ENCODE measurements around the gene SLC9C1.

Gene SLC9C1

GRCh38 chr3:112333002-112333380 lies 39.0 kb upstream of the SLC9C1 start, which contains the start of gene CD200:
CD200 (plus strand) TSS chr3:112333156; CDS start chr3:112333213, 57 bp downstream.
- WGBS, 2 experiments: 0% methylated on average over 28 of the region's 28 CpGs
- Histone ChIP-seq H3K4me1 (ENCODE audit: control insufficient read depth, insufficient read depth, low read length) (peaks cover 5% of the 10 kb centered on the region), H3K9me3 (ENCODE audit: control insufficient read depth, low read length) (no peaks in the 10 kb centered on the region), H3K36me3 (ENCODE audit: control insufficient read depth, insufficient read depth, low read length) (no peaks in the 10 kb centered on the region), H3K27ac (ENCODE audit: insufficient read depth, low read depth, low read length, poor library complexity, severe bottlenecking) (peak within 1 kb of the TSS; percentile 92), H3K4me3 (ENCODE audit: insufficient read depth, low read depth, low read length) (peak within 1 kb of the TSS; percentile 88), H3K27me3 (ENCODE audit: control insufficient read depth, insufficient read depth, low read length, poor library complexity, severe bottlenecking) (no peaks in the 10 kb centered on the region)

- Histone ChIP-seq H3K4me3 (ENCODE audit: insufficient read depth, low read depth, low read length) (no peak overlapping the region), H3K9me3 (ENCODE audit: control insufficient read depth, low read length) (no peaks in the 10 kb centered on the region), H3K4me1 (ENCODE audit: control insufficient read depth, insufficient read depth, low read length) (no peaks in the 10 kb centered on the region), H3K27ac (ENCODE audit: insufficient read depth, low read depth, low read length, poor library complexity, severe bottlenecking) (no peak overlapping the region), H3K27me3 (ENCODE audit: control insufficient read depth, insufficient read depth, low read length, poor library complexity, severe bottlenecking) (no peaks in the 10 kb centered on the region), H3K36me3 (ENCODE audit: control insufficient read depth, insufficient read depth, low read length) (no peaks in the 10 kb centered on the region)
- WGBS, 2 experiments: 93% methylated on average over 4 of the region's 4 CpGs
Observed at GRCh38 chr3:112331851-112332250, 37.8 kb upstream of the SLC9C1 start.

GRCh38 chr3:112327371-112327951 lies 33.4 kb upstream of the SLC9C1 start:
- Histone ChIP-seq H3K27me3 (ENCODE audit: control insufficient read depth, insufficient read depth, low read length, poor library complexity, severe bottlenecking) (no peaks in the 10 kb centered on the region), H3K9me3 (ENCODE audit: control insufficient read depth, low read length) (no peaks in the 10 kb centered on the region), H3K36me3 (ENCODE audit: control insufficient read depth, insufficient read depth, low read length) (no peaks in the 10 kb centered on the region), H3K4me3 (ENCODE audit: insufficient read depth, low read depth, low read length) (no peak overlapping the region), H3K27ac (ENCODE audit: insufficient read depth, low read depth, low read length, poor library complexity, severe bottlenecking) (no peak overlapping the region), H3K4me1 (ENCODE audit: control insufficient read depth, insufficient read depth, low read length) (no peaks in the 10 kb centered on the region)
- WGBS, 2 experiments: 38 to 64% methylated on average over 1 to 2 of the region's 2 CpGs

GRCh38 chr3:112321867-112322652 lies 28.0 kb upstream of the SLC9C1 start:
- Histone ChIP-seq H3K36me3 (ENCODE audit: control insufficient read depth, insufficient read depth, low read length) (no peaks in the 10 kb centered on the region), H3K4me1 (ENCODE audit: control insufficient read depth, insufficient read depth, low read length) (peaks cover 23% of the 10 kb centered on the region), H3K4me3 (ENCODE audit: insufficient read depth, low read depth, low read length) (no peak overlapping the region), H3K9me3 (ENCODE audit: control insufficient read depth, low read length) (no peaks in the 10 kb centered on the region), H3K27me3 (ENCODE audit: control insufficient read depth, insufficient read depth, low read length, poor library complexity, severe bottlenecking) (no peaks in the 10 kb centered on the region), H3K27ac (ENCODE audit: insufficient read depth, low read depth, low read length, poor library complexity, severe bottlenecking) (peak overlapping the region; percentile 59)
- WGBS, 2 experiments: 29 to 32% methylated on average over 5 of the region's 5 CpGs

- Histone ChIP-seq H3K9me3 (ENCODE audit: control insufficient read depth, low read length) (peaks cover 3% of the 10 kb centered on the region), H3K27ac (ENCODE audit: insufficient read depth, low read depth, low read length, poor library complexity, severe bottlenecking) (no peak overlapping the region), H3K4me1 (ENCODE audit: control insufficient read depth, insufficient read depth, low read length) (peaks cover 23% of the 10 kb centered on the region), H3K4me3 (ENCODE audit: insufficient read depth, low read depth, low read length) (no peak overlapping the region), H3K27me3 (ENCODE audit: control insufficient read depth, insufficient read depth, low read length, poor library complexity, severe bottlenecking) (no peaks in the 10 kb centered on the region), H3K36me3 (ENCODE audit: control insufficient read depth, insufficient read depth, low read length) (no peaks in the 10 kb centered on the region)
- WGBS, 2 experiments: 87 to 100% methylated on average over 1 of the region's 1 CpG
Observed at GRCh38 chr3:112320691-112321090, 26.7 kb upstream of the SLC9C1 start.

- no peaks in the 10 kb centered on the region for H3K27me3 ChIP-seq (ENCODE audit: control insufficient read depth, insufficient read depth, low read length, poor library complexity, severe bottlenecking)
- H3K27ac ChIP-seq (ENCODE audit: insufficient read depth, low read depth, low read length, poor library complexity, severe bottlenecking): no peak overlapping the region
- peaks cover 3% of the 10 kb centered on the region for H3K9me3 ChIP-seq (ENCODE audit: control insufficient read depth, low read length)
- no peaks in the 10 kb centered on the region for H3K36me3 ChIP-seq (ENCODE audit: control insufficient read depth, insufficient read depth, low read length)
- peaks cover 23% of the 10 kb centered on the region for H3K4me1 ChIP-seq (ENCODE audit: control insufficient read depth, insufficient read depth, low read length)
- 73 to 74% methylated on average over 4 of the region's 4 CpGs for WGBS, 2 experiments
- H3K4me3 ChIP-seq (ENCODE audit: insufficient read depth, low read depth, low read length): no peak overlapping the region
Observed at GRCh38 chr3:112319516-112320276, 25.7 kb upstream of the SLC9C1 start.

- Histone ChIP-seq H3K9me3 (ENCODE audit: control insufficient read depth, low read length) (peaks cover 3% of the 10 kb centered on the region), H3K27me3 (ENCODE audit: control insufficient read depth, insufficient read depth, low read length, poor library complexity, severe bottlenecking) (no peaks in the 10 kb centered on the region), H3K27ac (ENCODE audit: insufficient read depth, low read depth, low read length, poor library complexity, severe bottlenecking) (no peak overlapping the region), H3K4me3 (ENCODE audit: insufficient read depth, low read depth, low read length) (no peak overlapping the region), H3K4me1 (ENCODE audit: control insufficient read depth, insufficient read depth, low read length) (peaks cover 9% of the 10 kb centered on the region), H3K36me3 (ENCODE audit: control insufficient read depth, insufficient read depth, low read length) (no peaks in the 10 kb centered on the region)
- WGBS, 2 experiments: 88 to 100% methylated on average over 1 of the region's 1 CpG
Observed at GRCh38 chr3:112315791-112316190, 21.8 kb upstream of the SLC9C1 start.

GRCh38 chr3:112314649-112315048 lies 20.6 kb upstream of the SLC9C1 start:
- Histone ChIP-seq H3K4me1 (ENCODE audit: control insufficient read depth, insufficient read depth, low read length) (peaks cover 5% of the 10 kb centered on the region), H3K27me3 (ENCODE audit: control insufficient read depth, insufficient read depth, low read length, poor library complexity, severe bottlenecking) (no peaks in the 10 kb centered on the region), H3K4me3 (ENCODE audit: insufficient read depth, low read depth, low read length) (no peak overlapping the region), H3K27ac (ENCODE audit: insufficient read depth, low read depth, low read length, poor library complexity, severe bottlenecking) (no peak overlapping the region), H3K9me3 (ENCODE audit: control insufficient read depth, low read length) (peaks cover 3% of the 10 kb centered on the region), H3K36me3 (ENCODE audit: control insufficient read depth, insufficient read depth, low read length) (no peaks in the 10 kb centered on the region)
- WGBS, 2 experiments: 75 to 81% methylated on average over 2 of the region's 2 CpGs

GRCh38 chr3:112308151-112308911 lies 14.3 kb upstream of the SLC9C1 start:
- Histone ChIP-seq H3K27ac (ENCODE audit: insufficient read depth, low read depth, low read length, poor library complexity, severe bottlenecking) (peak overlapping the region; percentile 46), H3K9me3 (ENCODE audit: control insufficient read depth, low read length) (no peaks in the 10 kb centered on the region), H3K36me3 (ENCODE audit: control insufficient read depth, insufficient read depth, low read length) (no peaks in the 10 kb centered on the region), H3K4me1 (ENCODE audit: control insufficient read depth, insufficient read depth, low read length) (peaks cover 18% of the 10 kb centered on the region), H3K4me3 (ENCODE audit: insufficient read depth, low read depth, low read length) (no peak overlapping the region), H3K27me3 (ENCODE audit: control insufficient read depth, insufficient read depth, low read length, poor library complexity, severe bottlenecking) (no peaks in the 10 kb centered on the region)
- 49 to 58% methylated on average over 5 of the region's 7 CpGs for WGBS, 2 experiments
